Nephron (organoid): ENCODE data around the gene ITGA7.

Source experiments
- H3K27ac Mint-ChIP-seq, 3 experiments: 2 replicates each; pipeline ENCODE4 v1.8.0; 2020; ENCODE audit warnings: mixed read lengths in 3 of 3, mild to moderate bottlenecking in 2 of 3, moderate library complexity in 1 of 3
- H3K27me3 Mint-ChIP-seq: 2 replicates; pipeline ENCODE4 v1.8.0; 2021; ENCODE audit warnings: low read depth, mild to moderate bottlenecking, moderate library complexity, mixed read lengths
- H3K36me3 Mint-ChIP-seq: 2 replicates; pipeline ENCODE4 v1.8.0; 2020; ENCODE audit warnings: low read depth, mixed read lengths
- H3K4me1 Mint-ChIP-seq: 2 replicates; pipeline ENCODE4 v1.8.0; 2020; ENCODE audit warnings: mixed read lengths
- H3K4me3 Mint-ChIP-seq, 3 experiments: 2 replicates each; pipeline ENCODE4 v1.8.0; 2020; ENCODE audit warnings: mild to moderate bottlenecking in 3 of 3, mixed read lengths in 3 of 3, moderate library complexity in 2 of 3
- H3K9me3 Mint-ChIP-seq: 2 replicates; pipeline ENCODE4 v1.8.0; 2020; ENCODE audit warnings: mixed read lengths
- TF ChIP-seq, protein P1 (sequence below), 3 experiments: fragments of 200-600 bp; sonication (generic); IDR thresholded peaks; one replicate each; pipeline ENCODE4 v1.5.0; 2021; ENCODE audit warnings: antibody characterized with exemption in 3 of 3; ENCODE audit not compliant: unreplicated experiment in 3 of 3

ITGA7 gene

GRCh38 chr12:55707841-55708694 lies at the start of gene ITGA7:
TSS of gene ITGA7 (minus strand) at chr12:55707904. CDS start at chr12:55707682, 222 bp downstream.
- H3K4me3 Mint-ChIP-seq = peak within 1 kb of the TSS; percentile 82 to 90 (median 90)
- no peaks in the 10 kb centered on the region for H3K9me3 Mint-ChIP-seq
- H3K27me3 Mint-ChIP-seq = peaks cover 41% of the 10 kb centered on the region
- TF ChIP-seq, protein P1, sequence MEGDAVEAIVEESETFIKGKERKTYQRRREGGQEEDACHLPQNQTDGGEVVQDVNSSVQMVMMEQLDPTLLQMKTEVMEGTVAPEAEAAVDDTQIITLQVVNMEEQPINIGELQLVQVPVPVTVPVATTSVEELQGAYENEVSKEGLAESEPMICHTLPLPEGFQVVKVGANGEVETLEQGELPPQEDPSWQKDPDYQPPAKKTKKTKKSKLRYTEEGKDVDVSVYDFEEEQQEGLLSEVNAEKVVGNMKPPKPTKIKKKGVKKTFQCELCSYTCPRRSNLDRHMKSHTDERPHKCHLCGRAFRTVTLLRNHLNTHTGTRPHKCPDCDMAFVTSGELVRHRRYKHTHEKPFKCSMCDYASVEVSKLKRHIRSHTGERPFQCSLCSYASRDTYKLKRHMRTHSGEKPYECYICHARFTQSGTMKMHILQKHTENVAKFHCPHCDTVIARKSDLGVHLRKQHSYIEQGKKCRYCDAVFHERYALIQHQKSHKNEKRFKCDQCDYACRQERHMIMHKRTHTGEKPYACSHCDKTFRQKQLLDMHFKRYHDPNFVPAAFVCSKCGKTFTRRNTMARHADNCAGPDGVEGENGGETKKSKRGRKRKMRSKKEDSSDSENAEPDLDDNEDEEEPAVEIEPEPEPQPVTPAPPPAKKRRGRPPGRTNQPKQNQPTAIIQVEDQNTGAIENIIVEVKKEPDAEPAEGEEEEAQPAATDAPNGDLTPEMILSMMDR (IDR thresholded peaks at IDR 0.05; ENCODE audit: unreplicated experiment in 3 of 3) = no peak
- no peaks in the 10 kb centered on the region for H3K36me3 Mint-ChIP-seq
- peak within 1 kb of the TSS in 2 of 3 experiments; percentile 44 to 89 for H3K27ac Mint-ChIP-seq
- peaks cover 79% of the 10 kb centered on the region for H3K4me1 Mint-ChIP-seq

DNA sequence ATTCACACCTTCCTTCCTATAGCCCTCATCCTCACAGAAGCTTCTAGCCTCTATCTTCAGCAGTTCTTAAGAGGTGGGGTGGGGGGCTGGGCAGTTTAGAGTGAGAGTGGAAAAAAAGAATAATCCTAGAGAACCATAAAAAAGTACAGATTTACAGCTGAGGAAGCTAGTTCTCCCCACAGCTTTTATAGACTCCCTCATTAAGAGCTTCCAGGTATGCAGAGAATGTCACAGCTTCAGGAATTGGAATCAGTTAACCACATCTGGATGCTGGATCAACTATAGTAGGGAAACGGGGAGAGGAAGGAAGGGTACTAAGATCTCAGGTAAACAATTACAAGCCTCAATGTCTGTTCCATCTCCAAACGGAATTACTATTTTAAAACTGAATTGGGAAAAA lies 47.5 kb upstream of the ITGA7 start:
- TF ChIP-seq, protein P1 (IDR thresholded peaks at IDR 0.05; ENCODE audit: unreplicated experiment in 3 of 3) = no peak
- no peaks in the 10 kb centered on the region for H3K27me3 Mint-ChIP-seq
- peaks cover 9% of the 10 kb centered on the region for H3K4me1 Mint-ChIP-seq
- H3K27ac Mint-ChIP-seq = peak overlapping the region; percentile 16 to 66 (median 32)
- no peaks in the 10 kb centered on the region for H3K9me3 Mint-ChIP-seq
- H3K4me3 Mint-ChIP-seq = no peak overlapping the region
- peaks cover 86% of the 10 kb centered on the region for H3K36me3 Mint-ChIP-seq

- no peaks in the 10 kb centered on the region for H3K9me3 Mint-ChIP-seq
- TF ChIP-seq, protein P1 (IDR thresholded peaks at IDR 0.05; ENCODE audit: unreplicated experiment in 3 of 3) = no peak
- peaks cover 58% of the 10 kb centered on the region for H3K36me3 Mint-ChIP-seq
- peak overlapping the region; percentile 1 to 96 (median 81) for H3K27ac Mint-ChIP-seq
- peaks cover 41% of the 10 kb centered on the region for H3K4me1 Mint-ChIP-seq
- H3K4me3 Mint-ChIP-seq = no peak overlapping the region
- H3K27me3 Mint-ChIP-seq = no peaks in the 10 kb centered on the region
These were observed 40.7 kb upstream of the ITGA7 start for GRCh38 chr12:55748230-55748993.

- Mint-ChIP-seq H3K4me1 (peaks cover 52% of the 10 kb centered on the region), H3K27me3 (no peaks in the 10 kb centered on the region), H3K4me3 (peak overlapping the region in 2 of 3 experiments; percentile 24 to 91), H3K36me3 (peaks cover 43% of the 10 kb centered on the region), H3K27ac (peak overlapping the region; percentile 81 to 96 (median 88)), H3K9me3 (no peaks in the 10 kb centered on the region)
- TF ChIP-seq, protein P1 (IDR thresholded peaks at IDR 0.05; ENCODE audit: unreplicated experiment in 3 of 3) = no peak
These were observed 39.2 kb upstream of the ITGA7 start for GRCh38 chr12:55746913-55747231.

DNA sequence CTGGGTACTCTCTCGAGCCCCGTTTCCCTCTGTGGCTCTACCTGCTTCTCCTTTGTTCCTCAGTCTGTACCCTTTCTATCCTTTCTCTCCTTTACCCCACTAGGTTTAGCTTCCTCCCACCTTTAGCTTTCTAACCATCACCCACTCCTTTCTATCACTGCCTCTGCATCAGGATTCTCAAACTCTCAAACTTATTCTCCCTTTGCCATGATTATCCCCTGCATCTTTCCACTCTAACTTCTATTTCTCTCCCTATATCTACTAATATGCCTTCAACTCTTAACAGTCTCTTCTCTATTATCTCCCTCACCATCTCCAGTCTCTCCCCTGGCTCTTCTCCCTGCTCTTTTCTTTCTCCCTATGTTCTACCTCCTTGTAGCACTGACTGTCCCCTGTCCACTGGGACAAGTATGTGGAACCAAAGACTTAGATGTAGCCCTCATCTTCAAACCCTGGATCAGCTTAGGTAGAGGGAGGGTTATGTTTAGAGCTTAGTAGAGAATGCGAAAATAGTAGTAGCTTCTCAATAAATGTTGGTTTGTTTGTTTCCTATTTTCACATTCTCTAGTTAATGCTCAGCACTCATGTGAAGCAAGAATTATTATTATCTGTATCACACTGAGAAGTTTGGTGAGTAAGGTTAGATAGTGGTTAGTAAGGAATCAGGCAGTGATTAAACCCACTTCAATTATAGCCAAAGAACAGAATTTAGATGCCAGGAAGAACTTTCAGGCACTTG lies 38.6 kb upstream of the ITGA7 start:
- Mint-ChIP-seq H3K36me3 (peaks cover 38% of the 10 kb centered on the region), H3K4me3 (peak overlapping the region; percentile 83 to 91 (median 83)), H3K9me3 (no peaks in the 10 kb centered on the region), H3K4me1 (peaks cover 55% of the 10 kb centered on the region), H3K27ac (peak overlapping the region; percentile 81 to 96 (median 88)), H3K27me3 (no peaks in the 10 kb centered on the region)
- TF ChIP-seq, protein P1 (IDR thresholded peaks at IDR 0.05; ENCODE audit: unreplicated experiment in 3 of 3) = no peak
